ENCODE measurements around the gene DAP. TPM values are rescaled to one million over a fixed set of nuclear protein-coding genes. Genes with fewer than 3 reads are reported as not detected.
"Not testable (repeated sequence)": the region's sequence is repeated elsewhere in the genome, so short reads cannot be mapped to it uniquely, and the experiment has no call there.

The DAP gene
- polyA plus RNA-seq, 1 donor, result 44.5 TPM

GRCh38 chr5:10653043-10653442 is 108.0 kb downstream of the DAP start:
- peak; percentile 64 for DNase-seq

GRCh38 chr5:10652606-10653005 is 108.4 kb downstream of the DAP start:
- DNase-seq, result no peak

- no peak for DNase-seq
These were observed 108.9 kb downstream of the DAP start for GRCh38 chr5:10652151-10652550.

GRCh38 chr5:10649666-10650380 is 111.2 kb downstream of the DAP start:
- DNase-seq, result no peak

GRCh38 chr5:10648806-10649665 is 112.0 kb downstream of the DAP start:
- DNase-seq, result no peak

GRCh38 chr5:10647640-10648039 is 113.4 kb downstream of the DAP start:
- DNase-seq, result no peak

- no peak for DNase-seq
These were observed 115.4 kb downstream of the DAP start for GRCh38 chr5:10645671-10646070.

- DNase-seq, result no peak
These were observed 115.9 kb downstream of the DAP start for GRCh38 chr5:10645146-10645545.

- DNase-seq, result no peak
These were observed 116.8 kb downstream of the DAP start for GRCh38 chr5:10644192-10644591.

GRCh38 chr5:10642367-10642766 is 118.7 kb downstream of the DAP start:
- no peak for DNase-seq

GRCh38 chr5:10639846-10640368 is 121.1 kb downstream of the DAP start:
- no peak for DNase-seq

GRCh38 chr5:10638723-10639122 is 122.3 kb downstream of the DAP start:
- DNase-seq, result not testable (repeated sequence)

GRCh38 chr5:10637944-10638343 is 123.1 kb downstream of the DAP start:
- DNase-seq, result no peak

- DNase-seq, result no peak
These were observed 124.5 kb downstream of the DAP start for GRCh38 chr5:10636363-10637142.

GRCh38 chr5:10635867-10636350 is 125.1 kb downstream of the DAP start:
- DNase-seq, result no peak

- DNase-seq, result no peak
These were observed 125.7 kb downstream of the DAP start for GRCh38 chr5:10635257-10635866.

- DNase-seq, result no peak
These were observed 126.5 kb downstream of the DAP start for GRCh38 chr5:10634562-10634961.

- no peak for DNase-seq
These were observed 127.0 kb downstream of the DAP start for GRCh38 chr5:10634050-10634449.

GRCh38 chr5:10633271-10634049 is 127.6 kb downstream of the DAP start:
- DNase-seq, result no peak

GRCh38 chr5:10632110-10632761 is 128.8 kb downstream of the DAP start:
- DNase-seq, result no peak

Data from hindlimb muscle (tissue), 1 donor.